GM23338 (cell line): ENCODE data around the gene DAAM2. TPM values are rescaled to one million over a fixed set of nuclear protein-coding genes. Genes with fewer than 3 reads are reported as not detected.

ENCODE experiments used
- ATAC-seq: fragments of 200-7000 bp; cut with Tn5 transposase; 3 replicates; pipeline ENCODE4 v1.9.1; 2020
- DNase-seq: peaks from one replicate; pipeline ENCODE4 v3.0.0-alpha.2; 2015; ENCODE audit warnings: low spot score
- H2AFZ ChIP-seq: fragments of 200-600 bp; sonication (generic); 2 replicates; pipeline ENCODE4 v1.8.0; 2016; ENCODE audit warnings: antibody characterized with exemption, mild to moderate bottlenecking, moderate library complexity
- H3F3A ChIP-seq: fragments of 200-600 bp; sonication (generic); replicated peaks from 2 replicates; pipeline ENCODE4 v1.8.0; 2017; ENCODE audit warnings: antibody characterized with exemption, mixed run types, low read depth
- H3K27ac ChIP-seq: fragments of 200-600 bp; sonication (generic); 2 replicates; pipeline ENCODE4 v1.6.1; 2016; ENCODE audit warnings: low read depth
- H3K27me3 ChIP-seq: fragments of 200-600 bp; sonication (generic); 2 replicates; pipeline ENCODE4 v1.8.0; 2016; ENCODE audit warnings: mild to moderate bottlenecking, mixed run types, moderate library complexity; ENCODE audit not compliant: insufficient read depth
- H3K36me3 ChIP-seq: fragments of 200-600 bp; sonication (generic); 2 replicates; pipeline ENCODE4 v1.8.0; 2016; ENCODE audit warnings: mild to moderate bottlenecking; ENCODE audit not compliant: insufficient read depth
- H3K4me1 ChIP-seq: fragments of 200-600 bp; sonication (generic); 2 replicates; pipeline ENCODE4 v1.8.0; 2016; ENCODE audit warnings: mild to moderate bottlenecking, moderate library complexity; ENCODE audit not compliant: insufficient read depth
- H3K4me2 ChIP-seq: fragments of 200-600 bp; sonication (generic); 2 replicates; pipeline ENCODE4 v1.7.1; 2017; ENCODE audit warnings: mixed run types
- H3K4me3 ChIP-seq: fragments of 200-600 bp; sonication (generic); 2 replicates; pipeline ENCODE4 v1.6.1; 2016; ENCODE audit warnings: mixed run types
- H3K79me2 ChIP-seq: fragments of 200-600 bp; sonication (generic); replicated peaks from 2 replicates; pipeline ENCODE4 v1.8.0; 2017; ENCODE audit warnings: mild to moderate bottlenecking; ENCODE audit not compliant: insufficient read depth
- H3K9me2 ChIP-seq: fragments of 200-600 bp; sonication (generic); 2 replicates; pipeline ENCODE4 v1.8.0; 2017; ENCODE audit not compliant: insufficient read depth
- H4K20me1 ChIP-seq: fragments of 200-600 bp; sonication (generic); replicated peaks from 2 replicates; pipeline ENCODE4 v1.8.0; 2017; ENCODE audit warnings: mild to moderate bottlenecking; ENCODE audit not compliant: insufficient read depth
- H3K27ac Mint-ChIP-seq: 2 replicates; pipeline ENCODE4 v1.8.0; 2020; ENCODE audit warnings: inconsistent platforms, mild to moderate bottlenecking, moderate library complexity, mixed read lengths
- H3K27me3 Mint-ChIP-seq: 3 replicates; pipeline ENCODE4 v1.8.0; 2022; ENCODE audit warnings: low read depth, mild to moderate bottlenecking, moderate library complexity, mixed read lengths, inconsistent platforms; ENCODE audit not compliant: insufficient read depth, poor library complexity
- H3K36me3 Mint-ChIP-seq: 3 replicates; pipeline ENCODE4 v1.8.0; 2021; ENCODE audit warnings: low read depth, mild to moderate bottlenecking, inconsistent platforms, moderate library complexity, mixed read lengths
- H3K4me1 Mint-ChIP-seq: 3 replicates; pipeline ENCODE4 v1.8.0; 2020; ENCODE audit warnings: mild to moderate bottlenecking, inconsistent platforms, mixed read lengths
- H3K4me3 Mint-ChIP-seq: 3 replicates; pipeline ENCODE4 v1.8.0; 2021; ENCODE audit warnings: moderate library complexity, mild to moderate bottlenecking, inconsistent platforms, mixed read lengths
- H3K9me3 Mint-ChIP-seq: 3 replicates; pipeline ENCODE4 v1.8.0; 2020; ENCODE audit warnings: moderate library complexity, mild to moderate bottlenecking, inconsistent platforms, mixed read lengths
- CREB1 ChIP-seq: fragments of 250-450 bp; sonication (Bioruptor Pico); IDR thresholded peaks from 2 replicates; pipeline ENCODE4 v1.5.0; 2020; ENCODE audit warnings: low read depth, mild to moderate bottlenecking, moderate library complexity
- EZH2 ChIP-seq: fragments of 200-600 bp; sonication (generic); IDR thresholded peaks from one replicate; pipeline ENCODE4 v1.8.0; 2017; ENCODE audit warnings: antibody characterized with exemption, mild to moderate bottlenecking, low read depth; ENCODE audit not compliant: unreplicated experiment
- EZH2phosphoT487 ChIP-seq: fragments of 200-600 bp; sonication (generic); IDR thresholded peaks from one replicate; pipeline ENCODE4 v1.8.1; 2018; ENCODE audit warnings: antibody characterized with exemption; ENCODE audit not compliant: unreplicated experiment
- JUNB ChIP-seq: IDR thresholded peaks from one replicate; pipeline ENCODE4 v1.6.1; 2016; ENCODE audit warnings: antibody characterized with exemption; ENCODE audit not compliant: unreplicated experiment
- NANOG ChIP-seq: IDR thresholded peaks from 2 replicates; pipeline ENCODE4 v1.6.1; 2016; ENCODE audit warnings: antibody characterized with exemption, borderline replicate concordance
- POLR2AphosphoS5 ChIP-seq: IDR thresholded peaks from 2 replicates; pipeline ENCODE4 v1.6.1; 2016; ENCODE audit warnings: antibody characterized with exemption, low read depth
- STAT1 ChIP-seq: IDR thresholded peaks from one replicate; pipeline ENCODE4 v1.6.1; 2016; ENCODE audit warnings: antibody characterized with exemption; ENCODE audit not compliant: unreplicated experiment
- ZNF114 ChIP-seq: fragments of 250-450 bp; sonication (Bioruptor Pico); IDR thresholded peaks from 2 replicates; pipeline ENCODE4 v1.5.0; 2020; ENCODE audit warnings: mild to moderate bottlenecking, moderate library complexity
- ZNF331 ChIP-seq: fragments of 250-450 bp; sonication (Bioruptor Pico); IDR thresholded peaks from 2 replicates; pipeline ENCODE4 v1.5.0; 2020; ENCODE audit warnings: low read depth, mild to moderate bottlenecking, moderate library complexity
- polyA plus RNA-seq: library from polyadenylated mRNA; unstranded; fragments of >200 nt; fragmentation: Nextera tagmentation; extraction: Ambion mirVana; gene quantifications from 2 replicates; pipeline ENCODE4 v1.2.1, GENCODE V29; 2016
- total RNA-seq: library from RNA; depleted of rRNA; stranded (reverse); fragments of >200 nt; shearing (Covaris generic); gene quantifications from 2 replicates; pipeline ENCODE4 v1.2.3, GENCODE V29; 2014
- TF ChIP-seq, protein P1 (sequence below): IDR thresholded peaks from 2 replicates; pipeline ENCODE4 v1.6.1; 2016; ENCODE audit warnings: antibody characterized with exemption
- TF ChIP-seq, protein P2 (sequence below): fragments of 250-450 bp; sonication (Bioruptor Pico); IDR thresholded peaks from 2 replicates; pipeline ENCODE4 v1.5.0; 2020; ENCODE audit warnings: mild to moderate bottlenecking, moderate library complexity
- TF ChIP-seq, protein P3 (sequence below): IDR thresholded peaks from one replicate; pipeline ENCODE4 v1.6.1; 2018; ENCODE audit warnings: antibody characterized with exemption; ENCODE audit not compliant: unreplicated experiment
- TF ChIP-seq, protein P4 (sequence below), 2 experiments: fragments of 200-600 bp in 1 of 2; sonication (generic) in 1 of 2; conservative IDR thresholded peaks; 2 replicates each; pipeline versions ENCODE4 v1.5.1 to v1.6.1; 2016 to 2017; ENCODE audit warnings: antibody characterized with exemption in 2 of 2, low read depth in 2 of 2, mild to moderate bottlenecking in 2 of 2, moderate library complexity in 1 of 2

DAAM2 gene
- total and polyA plus RNA-seq, 2 experiments from 2014 or later, result 1.4 to 4.9 TPM

DNA sequence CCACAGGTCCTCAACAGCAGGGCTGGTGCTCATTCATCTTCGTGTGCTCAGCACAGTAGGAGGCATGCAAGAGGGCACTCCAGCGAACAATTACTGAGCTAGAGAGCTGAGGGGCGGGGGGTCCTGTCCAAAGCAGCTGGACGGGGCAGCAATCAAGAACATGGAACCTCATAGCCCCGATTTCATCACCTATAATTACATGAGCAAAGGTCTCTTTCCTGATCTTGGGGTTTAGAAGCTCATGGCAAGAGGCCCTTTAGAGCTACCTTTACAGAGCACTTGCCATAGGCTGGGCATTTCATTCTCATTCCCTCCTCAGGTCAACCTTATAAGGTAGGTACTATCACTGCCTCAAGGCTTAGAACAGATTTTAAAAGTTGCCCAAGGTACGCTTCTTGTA lies 131.7 kb downstream of the DAAM2 start:
- no peaks in the 10 kb centered on the region for H3K9me2 ChIP-seq
- H3K36me3 ChIP-seq, result peaks cover 6% of the 10 kb centered on the region; the same call in 1 of the 2 replicates
- H4K20me1 ChIP-seq, result no peaks in the 10 kb centered on the region
- H3K27me3 ChIP-seq, result no peaks in the 10 kb centered on the region
- peaks cover 22% of the 10 kb centered on the region for H3K9me3 Mint-ChIP-seq
- H3K4me2 ChIP-seq, result no peak overlapping the region
- no peak overlapping the region for H3K27ac ChIP-seq
- H3K27me3 Mint-ChIP-seq, result peaks cover 26% of the 10 kb centered on the region
- H3K4me1 ChIP-seq, result no peaks in the 10 kb centered on the region
- peaks cover 63% of the 10 kb centered on the region for H3K36me3 Mint-ChIP-seq
- TF ChIP-seq POLR2AphosphoS5 (no peak), CREB1 (CRISPR knock-in tag) (no peak), STAT1 (no peak), EZH2 (no peak), EZH2phosphoT487 (no peak), ZNF114 (CRISPR knock-in tag) (no peak), NANOG (no peak), JUNB (no peak), ZNF331 (no peak)
- TF ChIP-seq, protein P1, sequence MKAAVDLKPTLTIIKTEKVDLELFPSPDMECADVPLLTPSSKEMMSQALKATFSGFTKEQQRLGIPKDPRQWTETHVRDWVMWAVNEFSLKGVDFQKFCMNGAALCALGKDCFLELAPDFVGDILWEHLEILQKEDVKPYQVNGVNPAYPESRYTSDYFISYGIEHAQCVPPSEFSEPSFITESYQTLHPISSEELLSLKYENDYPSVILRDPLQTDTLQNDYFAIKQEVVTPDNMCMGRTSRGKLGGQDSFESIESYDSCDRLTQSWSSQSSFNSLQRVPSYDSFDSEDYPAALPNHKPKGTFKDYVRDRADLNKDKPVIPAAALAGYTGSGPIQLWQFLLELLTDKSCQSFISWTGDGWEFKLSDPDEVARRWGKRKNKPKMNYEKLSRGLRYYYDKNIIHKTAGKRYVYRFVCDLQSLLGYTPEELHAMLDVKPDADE, result no peak
- TF ChIP-seq, protein P2, sequence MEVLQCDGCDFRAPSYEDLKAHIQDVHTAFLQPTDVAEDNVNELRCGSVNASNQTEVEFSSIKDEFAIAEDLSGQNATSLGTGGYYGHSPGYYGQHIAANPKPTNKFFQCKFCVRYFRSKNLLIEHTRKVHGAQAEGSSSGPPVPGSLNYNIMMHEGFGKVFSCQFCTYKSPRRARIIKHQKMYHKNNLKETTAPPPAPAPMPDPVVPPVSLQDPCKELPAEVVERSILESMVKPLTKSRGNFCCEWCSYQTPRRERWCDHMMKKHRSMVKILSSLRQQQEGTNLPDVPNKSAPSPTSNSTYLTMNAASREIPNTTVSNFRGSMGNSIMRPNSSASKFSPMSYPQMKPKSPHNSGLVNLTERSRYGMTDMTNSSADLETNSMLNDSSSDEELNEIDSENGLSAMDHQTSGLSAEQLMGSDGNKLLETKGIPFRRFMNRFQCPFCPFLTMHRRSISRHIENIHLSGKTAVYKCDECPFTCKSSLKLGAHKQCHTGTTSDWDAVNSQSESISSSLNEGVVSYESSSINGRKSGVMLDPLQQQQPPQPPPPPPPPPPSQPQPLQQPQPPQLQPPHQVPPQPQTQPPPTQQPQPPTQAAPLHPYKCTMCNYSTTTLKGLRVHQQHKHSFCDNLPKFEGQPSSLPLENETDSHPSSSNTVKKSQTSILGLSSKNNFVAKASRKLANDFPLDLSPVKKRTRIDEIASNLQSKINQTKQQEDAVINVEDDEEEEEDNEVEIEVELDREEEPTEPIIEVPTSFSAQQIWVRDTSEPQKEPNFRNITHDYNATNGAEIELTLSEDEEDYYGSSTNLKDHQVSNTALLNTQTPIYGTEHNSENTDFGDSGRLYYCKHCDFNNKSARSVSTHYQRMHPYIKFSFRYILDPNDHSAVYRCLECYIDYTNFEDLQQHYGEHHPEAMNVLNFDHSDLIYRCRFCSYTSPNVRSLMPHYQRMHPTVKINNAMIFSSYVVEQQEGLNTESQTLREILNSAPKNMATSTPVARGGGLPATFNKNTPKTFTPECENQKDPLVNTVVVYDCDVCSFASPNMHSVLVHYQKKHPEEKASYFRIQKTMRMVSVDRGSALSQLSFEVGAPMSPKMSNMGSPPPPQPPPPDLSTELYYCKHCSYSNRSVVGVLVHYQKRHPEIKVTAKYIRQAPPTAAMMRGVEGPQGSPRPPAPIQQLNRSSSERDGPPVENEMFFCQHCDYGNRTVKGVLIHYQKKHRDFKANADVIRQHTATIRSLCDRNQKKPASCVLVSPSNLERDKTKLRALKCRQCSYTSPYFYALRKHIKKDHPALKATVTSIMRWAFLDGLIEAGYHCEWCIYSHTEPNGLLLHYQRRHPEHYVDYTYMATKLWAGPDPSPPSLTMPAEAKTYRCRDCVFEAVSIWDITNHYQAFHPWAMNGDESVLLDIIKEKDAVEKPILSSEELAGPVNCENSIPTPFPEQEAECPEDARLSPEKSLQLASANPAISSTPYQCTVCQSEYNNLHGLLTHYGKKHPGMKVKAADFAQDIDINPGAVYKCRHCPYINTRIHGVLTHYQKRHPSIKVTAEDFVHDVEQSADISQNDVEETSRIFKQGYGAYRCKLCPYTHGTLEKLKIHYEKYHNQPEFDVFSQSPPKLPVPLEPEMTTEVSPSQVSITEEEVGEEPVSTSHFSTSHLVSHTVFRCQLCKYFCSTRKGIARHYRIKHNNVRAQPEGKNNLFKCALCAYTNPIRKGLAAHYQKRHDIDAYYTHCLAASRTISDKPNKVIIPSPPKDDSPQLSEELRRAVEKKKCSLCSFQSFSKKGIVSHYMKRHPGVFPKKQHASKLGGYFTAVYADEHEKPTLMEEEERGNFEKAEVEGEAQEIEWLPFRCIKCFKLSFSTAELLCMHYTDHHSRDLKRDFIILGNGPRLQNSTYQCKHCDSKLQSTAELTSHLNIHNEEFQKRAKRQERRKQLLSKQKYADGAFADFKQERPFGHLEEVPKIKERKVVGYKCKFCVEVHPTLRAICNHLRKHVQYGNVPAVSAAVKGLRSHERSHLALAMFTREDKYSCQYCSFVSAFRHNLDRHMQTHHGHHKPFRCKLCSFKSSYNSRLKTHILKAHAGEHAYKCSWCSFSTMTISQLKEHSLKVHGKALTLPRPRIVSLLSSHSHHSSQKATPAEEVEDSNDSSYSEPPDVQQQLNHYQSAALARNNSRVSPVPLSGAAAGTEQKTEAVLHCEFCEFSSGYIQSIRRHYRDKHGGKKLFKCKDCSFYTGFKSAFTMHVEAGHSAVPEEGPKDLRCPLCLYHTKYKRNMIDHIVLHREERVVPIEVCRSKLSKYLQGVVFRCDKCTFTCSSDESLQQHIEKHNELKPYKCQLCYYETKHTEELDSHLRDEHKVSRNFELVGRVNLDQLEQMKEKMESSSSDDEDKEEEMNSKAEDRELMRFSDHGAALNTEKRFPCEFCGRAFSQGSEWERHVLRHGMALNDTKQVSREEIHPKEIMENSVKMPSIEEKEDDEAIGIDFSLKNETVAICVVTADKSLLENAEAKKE (CRISPR knock-in tag), result no peak
- TF ChIP-seq, protein P3, sequence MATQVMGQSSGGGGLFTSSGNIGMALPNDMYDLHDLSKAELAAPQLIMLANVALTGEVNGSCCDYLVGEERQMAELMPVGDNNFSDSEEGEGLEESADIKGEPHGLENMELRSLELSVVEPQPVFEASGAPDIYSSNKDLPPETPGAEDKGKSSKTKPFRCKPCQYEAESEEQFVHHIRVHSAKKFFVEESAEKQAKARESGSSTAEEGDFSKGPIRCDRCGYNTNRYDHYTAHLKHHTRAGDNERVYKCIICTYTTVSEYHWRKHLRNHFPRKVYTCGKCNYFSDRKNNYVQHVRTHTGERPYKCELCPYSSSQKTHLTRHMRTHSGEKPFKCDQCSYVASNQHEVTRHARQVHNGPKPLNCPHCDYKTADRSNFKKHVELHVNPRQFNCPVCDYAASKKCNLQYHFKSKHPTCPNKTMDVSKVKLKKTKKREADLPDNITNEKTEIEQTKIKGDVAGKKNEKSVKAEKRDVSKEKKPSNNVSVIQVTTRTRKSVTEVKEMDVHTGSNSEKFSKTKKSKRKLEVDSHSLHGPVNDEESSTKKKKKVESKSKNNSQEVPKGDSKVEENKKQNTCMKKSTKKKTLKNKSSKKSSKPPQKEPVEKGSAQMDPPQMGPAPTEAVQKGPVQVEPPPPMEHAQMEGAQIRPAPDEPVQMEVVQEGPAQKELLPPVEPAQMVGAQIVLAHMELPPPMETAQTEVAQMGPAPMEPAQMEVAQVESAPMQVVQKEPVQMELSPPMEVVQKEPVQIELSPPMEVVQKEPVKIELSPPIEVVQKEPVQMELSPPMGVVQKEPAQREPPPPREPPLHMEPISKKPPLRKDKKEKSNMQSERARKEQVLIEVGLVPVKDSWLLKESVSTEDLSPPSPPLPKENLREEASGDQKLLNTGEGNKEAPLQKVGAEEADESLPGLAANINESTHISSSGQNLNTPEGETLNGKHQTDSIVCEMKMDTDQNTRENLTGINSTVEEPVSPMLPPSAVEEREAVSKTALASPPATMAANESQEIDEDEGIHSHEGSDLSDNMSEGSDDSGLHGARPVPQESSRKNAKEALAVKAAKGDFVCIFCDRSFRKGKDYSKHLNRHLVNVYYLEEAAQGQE, result no peak
- TF ChIP-seq, protein P4, sequence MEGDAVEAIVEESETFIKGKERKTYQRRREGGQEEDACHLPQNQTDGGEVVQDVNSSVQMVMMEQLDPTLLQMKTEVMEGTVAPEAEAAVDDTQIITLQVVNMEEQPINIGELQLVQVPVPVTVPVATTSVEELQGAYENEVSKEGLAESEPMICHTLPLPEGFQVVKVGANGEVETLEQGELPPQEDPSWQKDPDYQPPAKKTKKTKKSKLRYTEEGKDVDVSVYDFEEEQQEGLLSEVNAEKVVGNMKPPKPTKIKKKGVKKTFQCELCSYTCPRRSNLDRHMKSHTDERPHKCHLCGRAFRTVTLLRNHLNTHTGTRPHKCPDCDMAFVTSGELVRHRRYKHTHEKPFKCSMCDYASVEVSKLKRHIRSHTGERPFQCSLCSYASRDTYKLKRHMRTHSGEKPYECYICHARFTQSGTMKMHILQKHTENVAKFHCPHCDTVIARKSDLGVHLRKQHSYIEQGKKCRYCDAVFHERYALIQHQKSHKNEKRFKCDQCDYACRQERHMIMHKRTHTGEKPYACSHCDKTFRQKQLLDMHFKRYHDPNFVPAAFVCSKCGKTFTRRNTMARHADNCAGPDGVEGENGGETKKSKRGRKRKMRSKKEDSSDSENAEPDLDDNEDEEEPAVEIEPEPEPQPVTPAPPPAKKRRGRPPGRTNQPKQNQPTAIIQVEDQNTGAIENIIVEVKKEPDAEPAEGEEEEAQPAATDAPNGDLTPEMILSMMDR (conservative IDR thresholded peaks at IDR 0.05; ENCODE audit: low read depth in 2 of 2), result no peak
- ATAC-seq (no peak), DNase-seq (no peak)
- H3K4me1 Mint-ChIP-seq, result no peaks in the 10 kb centered on the region; the same call in 2 of the 3 replicates
- no peak overlapping the region for H3K4me3 ChIP-seq
- no peaks in the 10 kb centered on the region for H3F3A ChIP-seq
- no peaks in the 10 kb centered on the region; the same call in 1 of the 2 replicates for H3K79me2 ChIP-seq
- H2AFZ ChIP-seq, result no peak overlapping the region
- no peak overlapping the region for H3K4me3 Mint-ChIP-seq
- H3K27ac Mint-ChIP-seq, result no peak overlapping the region
